Umbilical cord (tissue), 2 donors: Measurements from ENCODE around the gene LGALS13. TPM values are rescaled to one million over a fixed set of nuclear protein-coding genes. Genes with fewer than 3 reads are reported as not detected.

ENCODE experiments used
- DNase-seq: peaks from one replicate; pipeline ENCODE4 v3.0.0-alpha.2; 2015; ENCODE audit warnings: low spot score
- total RNA-seq: library from RNA; depleted of rRNA; stranded (reverse); fragments of >200 nt; gene quantifications from one replicate; pipeline ENCODE4 v1.2.3, GENCODE V29; 2014; ENCODE audit warnings: low replicate concordance; ENCODE audit not compliant: insufficient read depth

LGALS13 gene
- total RNA-seq: not detected

DNA sequence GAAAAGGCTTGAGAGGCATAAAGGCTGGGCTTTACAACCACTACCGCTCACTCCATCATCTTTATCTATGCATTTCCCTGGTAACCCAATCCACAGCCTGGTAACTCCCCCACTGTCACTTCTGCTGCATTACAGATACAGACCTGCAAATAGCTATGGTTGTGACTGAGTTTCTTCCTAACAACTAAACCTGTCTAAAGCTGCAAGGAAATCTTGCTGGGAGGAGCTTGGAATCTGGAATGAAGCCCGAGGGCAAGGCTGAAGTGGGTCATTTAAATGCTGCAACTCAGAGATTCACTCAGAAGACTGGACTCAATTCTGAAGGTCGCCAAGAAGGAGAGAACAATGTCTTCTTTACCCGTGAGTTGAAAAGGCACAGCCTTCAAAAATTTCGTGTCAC is at the start of gene LGALS13:
Gene LGALS13 (plus strand): TSS at position 301 of the 400 bp plus-strand sequence. CDS start 45 bp downstream, at position 346.
- no peak for DNase-seq

GRCh38 chr19:39553082-39553652 is 49.2 kb upstream of the LGALS13 start:
- no peak for DNase-seq

- DNase-seq: no peak
Measured at GRCh38 chr19:39554701-39555311, 47.5 kb upstream of the LGALS13 start.

GRCh38 chr19:39555883-39556282 is 46.4 kb upstream of the LGALS13 start:
- no peak for DNase-seq

GRCh38 chr19:39557811-39558623 is 44.3 kb upstream of the LGALS13 start:
- DNase-seq: peak; percentile 14

GRCh38 chr19:39558624-39559117 is 43.7 kb upstream of the LGALS13 start:
- DNase-seq: no peak

DNA sequence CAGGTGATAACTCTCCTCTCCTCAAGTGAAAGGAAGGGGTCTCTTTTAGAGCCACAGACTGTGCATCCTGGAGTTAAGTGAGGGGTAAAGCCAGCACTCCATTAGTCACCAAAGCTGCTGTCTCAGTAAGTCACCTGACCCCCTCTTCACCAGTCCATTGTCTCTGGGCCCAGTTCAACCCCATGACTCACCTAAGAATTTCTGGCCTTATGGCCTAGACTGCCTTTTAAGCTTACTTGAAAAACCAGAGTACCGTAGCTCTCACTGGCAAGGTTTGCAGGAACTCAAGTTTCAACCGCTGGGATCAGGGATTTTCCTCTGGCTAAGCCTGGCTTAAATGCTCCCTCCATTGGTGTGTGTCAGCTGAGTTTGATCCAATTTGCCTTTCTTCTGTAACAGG is 38.9 kb upstream of the LGALS13 start:
- no peak for DNase-seq

DNA sequence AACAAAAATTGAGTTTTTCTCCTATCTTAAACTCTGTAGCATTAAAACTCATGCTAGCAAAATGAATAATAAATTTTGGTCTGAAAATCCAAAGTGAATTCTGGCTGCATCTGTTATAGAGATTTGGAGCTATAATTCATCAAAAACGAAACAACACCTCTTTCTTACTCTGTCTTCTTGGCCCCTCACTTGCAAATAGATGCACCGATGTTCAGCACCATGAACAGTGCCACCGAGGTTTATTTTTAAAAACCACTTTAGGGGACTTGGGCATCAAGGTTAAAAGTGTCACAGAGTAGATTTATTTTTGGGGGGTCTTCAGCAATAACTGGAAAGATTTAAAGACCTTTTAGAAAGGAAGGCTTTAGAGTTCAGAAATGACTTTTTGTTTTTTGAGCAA is 36.3 kb upstream of the LGALS13 start:
- no peak for DNase-seq

- DNase-seq: no peak
Measured at GRCh38 chr19:39568604-39569003, 33.7 kb upstream of the LGALS13 start.

DNA sequence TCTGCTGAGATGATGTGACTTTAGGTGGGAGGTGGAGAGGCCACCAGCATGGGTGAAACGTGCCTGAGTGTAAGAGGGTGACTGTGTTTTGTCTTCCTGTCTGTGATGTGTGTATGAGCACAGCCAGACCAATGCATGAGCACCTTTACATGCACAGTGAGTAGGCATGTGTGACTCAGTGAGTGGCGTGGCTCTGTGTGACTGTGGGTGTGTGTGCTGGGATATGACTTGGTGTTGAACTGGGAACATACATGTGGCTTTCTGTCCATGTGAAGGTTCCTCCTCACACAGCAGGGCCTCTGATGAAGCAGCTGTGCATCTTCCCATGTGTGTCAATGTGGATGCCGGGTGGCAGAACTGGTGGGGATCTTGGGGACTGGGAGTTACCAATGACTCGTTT is 19.9 kb upstream of the LGALS13 start:
- DNase-seq: no peak

- DNase-seq: no peak
Measured at GRCh38 chr19:39582891-39583625, 19.3 kb upstream of the LGALS13 start.

GRCh38 chr19:39587496-39587895 is 14.8 kb upstream of the LGALS13 start:
- DNase-seq: no peak

GRCh38 chr19:39588066-39588465 is 14.3 kb upstream of the LGALS13 start:
- no peak for DNase-seq

DNA sequence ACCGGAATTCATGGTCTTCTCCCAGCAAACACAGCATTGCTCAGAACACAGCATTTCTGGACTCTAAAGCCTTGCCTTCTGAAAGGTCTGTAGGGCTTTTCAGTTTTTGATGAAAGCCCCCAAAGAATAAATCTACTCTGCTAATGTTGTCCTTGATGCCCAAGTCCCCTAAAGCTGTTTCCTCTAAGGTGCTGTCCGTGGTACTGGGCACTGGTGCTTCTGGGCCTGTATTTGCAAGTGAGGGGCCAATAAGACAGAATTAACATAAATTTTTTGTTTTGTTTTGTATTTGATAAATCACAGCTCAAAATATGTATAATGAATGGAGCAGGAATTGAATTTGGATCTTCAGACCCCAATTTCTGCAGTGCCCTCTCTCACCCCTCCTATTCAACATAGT is 12.1 kb upstream of the LGALS13 start:
- DNase-seq: no peak

- DNase-seq: no peak
Measured at GRCh38 chr19:39592381-39592780, 9.9 kb upstream of the LGALS13 start.

GRCh38 chr19:39595950-39596349 is 6.4 kb upstream of the LGALS13 start:
- DNase-seq: no peak

- no peak for DNase-seq
Measured at GRCh38 chr19:39596911-39597310, 5.4 kb upstream of the LGALS13 start.

DNA sequence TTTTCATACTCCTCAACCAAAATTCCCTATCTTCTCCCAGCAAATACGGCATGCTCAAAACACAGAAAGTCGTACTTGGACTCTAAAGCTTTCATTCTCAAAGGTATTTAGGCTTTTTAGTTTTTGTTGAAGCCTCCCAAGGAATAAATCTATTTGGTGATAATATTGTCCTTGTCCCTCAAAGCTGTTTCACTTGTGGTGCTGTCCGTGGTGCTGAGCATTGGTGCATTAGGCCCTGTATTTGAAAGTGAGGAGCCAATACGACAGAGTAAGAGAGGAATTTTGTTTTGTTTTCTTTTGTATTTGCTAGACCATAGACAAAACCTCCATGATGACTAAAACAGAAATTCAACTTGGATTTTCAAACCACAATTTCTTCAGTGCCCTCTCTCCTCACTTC is 3.2 kb upstream of the LGALS13 start:
- DNase-seq: peak; percentile 19

DNA sequence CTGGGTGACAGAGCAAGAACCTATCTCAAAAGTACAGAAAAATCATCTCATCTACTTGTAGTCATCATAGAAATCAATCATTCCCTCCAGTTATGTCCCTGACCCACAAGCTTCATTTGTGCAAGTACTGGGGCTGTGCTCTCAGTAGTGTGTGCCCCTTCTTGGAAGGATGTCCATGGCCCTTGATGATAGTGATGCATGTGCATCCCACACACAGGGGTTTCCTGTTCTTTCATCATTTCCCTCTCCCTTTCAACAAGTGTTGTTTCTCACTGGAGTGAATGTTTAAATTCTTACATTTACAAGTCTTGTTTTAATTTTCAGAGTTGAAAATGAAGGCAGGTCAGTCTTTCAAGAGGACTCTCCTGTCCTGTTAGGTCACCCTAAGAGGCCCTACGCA is 1.5 kb downstream of the LGALS13 start:
- DNase-seq: no peak

GRCh38 chr19:39607021-39607420 is 4.7 kb downstream of the LGALS13 start:
- DNase-seq: no peak

GRCh38 chr19:39607561-39607960 is 5.2 kb downstream of the LGALS13 start:
- DNase-seq: no peak

DNA sequence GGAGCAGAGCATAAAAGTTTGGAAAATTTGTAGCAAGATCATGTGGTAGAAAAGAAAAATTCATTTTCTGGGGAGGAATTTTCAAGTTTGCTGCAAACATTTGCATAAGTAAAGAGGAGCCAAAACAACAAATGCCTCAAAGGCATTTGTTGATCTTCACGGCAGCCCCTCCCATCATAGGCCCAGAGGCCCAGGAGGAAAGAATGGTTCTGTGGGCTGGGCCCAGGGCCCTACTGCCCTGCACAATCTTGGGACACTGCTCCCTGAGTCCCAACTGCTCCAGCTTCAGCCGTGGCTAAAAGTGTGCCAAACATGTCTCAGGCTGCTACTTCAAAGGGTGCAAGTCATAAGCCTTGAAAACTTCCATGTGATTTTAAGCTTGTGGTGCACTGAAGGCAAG is 11.3 kb downstream of the LGALS13 start:
- DNase-seq: no peak
